BLaER1 treated with 17β-estradiol and CSF1 and Interleukin-3, amounts not matched to agents 10 nM and 100 nM (cell line): ENCODE data around the gene HSPB7.
"Not testable (repeated sequence)": the region's sequence is repeated elsewhere in the genome, so short reads cannot be mapped to it uniquely, and the experiment has no call there.

Experiments
- H3K27ac ChIP-seq, 11 experiments: shearing (Covaris generic); formaldehyde crosslinking; 2 replicates each; pipeline ENCODE4 v1.8.1; 2022
- H3K27me3 ChIP-seq, 11 experiments: shearing (Covaris generic); formaldehyde crosslinking; 2 replicates each; pipeline ENCODE4 v1.8.1; 2022
- H3K36me3 ChIP-seq, 11 experiments: shearing (Covaris generic); formaldehyde crosslinking; 2 replicates each; pipeline ENCODE4 v1.8.1; 2022
- H3K4me1 ChIP-seq, 10 experiments: shearing (Covaris generic); formaldehyde crosslinking; 2 replicates each; pipeline ENCODE4 v1.8.1; 2022
- H3K4me2 ChIP-seq, 11 experiments: shearing (Covaris generic); formaldehyde crosslinking; 2 replicates each; pipeline ENCODE4 v1.8.1; 2022
- H3K4me3 ChIP-seq, 10 experiments: shearing (Covaris generic); formaldehyde crosslinking; 2 replicates each; pipeline ENCODE4 v1.8.1; 2022
- H3K9ac ChIP-seq, 11 experiments: shearing (Covaris generic); formaldehyde crosslinking; 2 replicates each; pipeline ENCODE4 v1.8.1; 2022
- H3K9me3 ChIP-seq, 11 experiments: shearing (Covaris generic); formaldehyde crosslinking; replicated peaks in 1 of 11; 2 replicates each; pipeline ENCODE4 v1.8.1; 2022
- H4K20me1 ChIP-seq, 11 experiments: shearing (Covaris generic); formaldehyde crosslinking; 2 replicates each; pipeline ENCODE4 v1.8.1; 2022
- Cebpa-rat ChIP-seq, 11 experiments: shearing (Covaris generic); IDR thresholded peaks; 2 replicates each; pipeline ENCODE4 v1.8.1; 2022

Gene HSPB7

GRCh38 chr1:15981679-15982078 is 36.2 kb downstream of the HSPB7 start:
- no peaks in the 10 kb centered on the region for H3K27me3 ChIP-seq
- peaks cover 11 to 46% (median 30%) of the 10 kb centered on the region in 11 experiments for H3K9me3 ChIP-seq
- H3K4me1 ChIP-seq: peaks cover 0 to 37% (median 18%) of the 10 kb centered on the region in 10 experiments; a peak in 15 of 20 replicates
- H3K9ac ChIP-seq: no peak overlapping the region
- H3K4me2 ChIP-seq: no peak overlapping the region
- H3K36me3 ChIP-seq: no peaks in the 10 kb centered on the region
- no peaks in the 10 kb centered on the region for H4K20me1 ChIP-seq
- TF ChIP-seq Cebpa-rat (IDR thresholded peaks at IDR 0.05): no peak
- no peak overlapping the region for H3K4me3 ChIP-seq
- H3K27ac ChIP-seq: no peak overlapping the region

DNA sequence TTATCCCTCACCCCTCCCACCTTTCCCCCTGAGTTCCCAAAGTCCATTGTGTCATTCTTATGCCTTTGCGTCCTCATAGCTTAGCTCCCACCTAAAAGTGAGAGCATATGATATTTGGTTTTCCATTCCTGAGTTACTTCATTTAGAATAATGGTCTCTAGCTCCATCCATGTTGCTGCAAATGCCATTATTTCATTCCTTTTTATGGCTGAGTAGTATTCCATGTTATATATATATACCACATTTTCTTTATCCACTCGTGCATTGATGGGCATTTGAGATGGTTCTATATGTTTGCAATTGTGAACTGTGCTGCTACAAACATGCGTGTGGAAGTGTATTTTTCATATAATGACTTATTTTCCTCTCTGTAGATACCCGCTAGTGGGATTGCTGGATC is 39.9 kb downstream of the HSPB7 start:
- peaks cover 0 to 21% (median 7%) of the 10 kb centered on the region in 11 experiments; a peak in 8 of 22 replicates for H4K20me1 ChIP-seq
- not testable (repeated sequence) for H3K27me3 ChIP-seq, H3K9ac ChIP-seq, H3K4me3 ChIP-seq, H3K27ac ChIP-seq, H3K4me2 ChIP-seq
- H3K36me3 ChIP-seq: peaks cover 5 to 12% (median 10%) of the 10 kb centered on the region in 11 experiments
- H3K4me1 ChIP-seq: peaks cover 22 to 34% (median 26%) of the 10 kb centered on the region in 10 experiments
- peaks cover 10 to 45% (median 31%) of the 10 kb centered on the region in 11 experiments for H3K9me3 ChIP-seq

DNA sequence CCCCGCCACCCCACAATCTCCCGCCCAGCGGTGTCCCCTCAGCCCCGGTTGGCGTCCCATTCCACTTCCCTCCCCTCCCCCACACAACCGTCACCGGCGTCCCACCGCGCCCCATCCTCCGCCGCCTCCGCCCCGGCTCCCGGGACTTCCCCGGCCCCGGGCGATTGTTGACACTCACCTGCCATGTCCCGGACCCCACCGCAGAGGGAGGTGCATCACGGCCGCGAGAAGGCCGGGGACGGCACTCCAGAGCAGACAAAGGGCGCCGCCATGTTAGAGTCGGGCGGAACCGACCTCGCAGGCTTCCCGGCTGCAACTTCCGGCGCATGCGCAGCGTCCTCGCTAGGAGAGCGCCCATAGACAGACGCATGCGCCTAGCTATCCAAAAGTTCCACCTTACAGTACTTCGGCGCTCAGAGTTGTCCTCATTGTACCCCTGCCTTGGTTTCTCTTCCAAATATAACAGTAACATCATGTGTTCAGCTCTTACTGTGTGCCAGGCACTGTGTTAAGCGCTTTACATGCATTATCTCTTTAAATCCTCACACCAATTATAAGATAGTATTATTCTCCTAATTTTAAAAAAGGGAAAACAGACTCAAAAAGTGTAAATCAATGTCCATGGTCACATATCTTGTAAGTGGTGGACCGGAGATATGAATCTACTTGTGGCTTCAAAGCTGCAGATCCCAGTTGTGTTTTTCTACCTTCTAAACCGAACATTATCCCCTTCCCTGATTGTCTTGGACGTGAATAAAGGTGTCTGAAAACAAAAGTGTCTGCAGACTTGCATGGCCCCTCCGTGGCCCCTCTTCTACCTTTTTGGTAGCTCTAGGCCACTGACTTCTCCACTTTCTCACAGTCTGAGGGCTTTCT is 41.8 kb downstream of the HSPB7 start, which contains the start of gene ZBTB17:
Gene ZBTB17 (minus strand): TSS at position 297 of the 876 bp plus-strand sequence. CDS start 27,606 bp downstream, outside the sequence.
- Histone ChIP-seq H3K36me3 (peaks cover 20 to 29% (median 25%) of the 10 kb centered on the region in 11 experiments), H3K9ac (peak within 1 kb of the TSS; percentile 77 to 96 (median 89)), H4K20me1 (peaks cover 0 to 22% (median 10%) of the 10 kb centered on the region in 11 experiments; a peak in 9 of 22 replicates), H3K4me2 (peak within 1 kb of the TSS; percentile 85 to 97 (median 95)), H3K27me3 (no peaks in the 10 kb centered on the region), H3K4me3 (peak within 1 kb of the TSS; percentile 59 to 87 (median 74)), H3K9me3 (peaks cover 0 to 32% (median 20%) of the 10 kb centered on the region in 11 experiments; a peak in 17 of 22 replicates), H3K4me1 (peaks cover 29 to 43% (median 35%) of the 10 kb centered on the region in 10 experiments), H3K27ac (peak within 1 kb of the TSS; percentile 80 to 95 (median 90))
- TF ChIP-seq Cebpa-rat (IDR thresholded peaks at IDR 0.05): no peak

GRCh38 chr1:15975358-15975804 is 42.5 kb downstream of the HSPB7 start:
- peaks cover 26 to 36% (median 32%) of the 10 kb centered on the region in 11 experiments for H3K36me3 ChIP-seq
- H3K27me3 ChIP-seq: no peaks in the 10 kb centered on the region
- H3K9me3 ChIP-seq: peaks cover 0 to 35% (median 24%) of the 10 kb centered on the region in 11 experiments; a peak in 19 of 22 replicates
- H3K4me1 ChIP-seq: peaks cover 29 to 49% (median 35%) of the 10 kb centered on the region in 10 experiments
- TF ChIP-seq Cebpa-rat (IDR thresholded peaks at IDR 0.05): no peak
- H3K9ac ChIP-seq: peak overlapping the region; percentile 77 to 96 (median 89)
- peaks cover 0 to 22% (median 10%) of the 10 kb centered on the region in 11 experiments; a peak in 9 of 22 replicates for H4K20me1 ChIP-seq
- peak overlapping the region; percentile 80 to 95 (median 90) for H3K27ac ChIP-seq
- H3K4me2 ChIP-seq: peak overlapping the region; percentile 85 to 97 (median 95)
- peak overlapping the region; percentile 59 to 87 (median 74) for H3K4me3 ChIP-seq

DNA sequence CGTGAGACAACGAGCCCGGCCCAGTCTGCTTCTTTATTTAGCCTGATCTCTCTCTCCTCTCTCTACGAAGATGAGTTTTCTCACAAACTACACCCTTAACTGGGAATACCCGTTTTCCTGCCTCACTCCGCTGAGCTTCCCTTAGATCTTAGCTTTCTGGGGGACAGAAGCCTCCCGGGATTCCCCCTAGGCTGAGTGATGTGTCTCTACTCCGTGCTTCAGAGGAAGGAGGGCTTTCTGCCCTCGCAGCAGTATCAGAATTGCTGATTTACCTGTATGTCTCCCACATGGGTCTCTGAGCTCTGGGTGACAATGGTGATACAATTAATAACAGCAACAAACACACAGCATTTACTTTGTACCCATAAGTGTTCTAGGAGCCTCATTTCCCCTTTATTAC is 43.0 kb downstream of the HSPB7 start:
- Histone ChIP-seq H3K4me3 (peak overlapping the region; percentile 59 to 87 (median 74)), H4K20me1 (peaks cover 0 to 22% (median 10%) of the 10 kb centered on the region in 11 experiments; a peak in 9 of 22 replicates), H3K27ac (peak overlapping the region; percentile 80 to 95 (median 90)), H3K4me2 (peak overlapping the region; percentile 85 to 97 (median 95)), H3K9ac (peak overlapping the region; percentile 77 to 96 (median 89)), H3K4me1 (peaks cover 29 to 55% (median 35%) of the 10 kb centered on the region in 10 experiments), H3K27me3 (no peaks in the 10 kb centered on the region), H3K36me3 (peaks cover 31 to 41% (median 37%) of the 10 kb centered on the region in 11 experiments), H3K9me3 (peaks cover under 1 to 39% (median 29%) of the 10 kb centered on the region in 11 experiments; a peak in 20 of 22 replicates)
- no peak for TF ChIP-seq Cebpa-rat (IDR thresholded peaks at IDR 0.05)

DNA sequence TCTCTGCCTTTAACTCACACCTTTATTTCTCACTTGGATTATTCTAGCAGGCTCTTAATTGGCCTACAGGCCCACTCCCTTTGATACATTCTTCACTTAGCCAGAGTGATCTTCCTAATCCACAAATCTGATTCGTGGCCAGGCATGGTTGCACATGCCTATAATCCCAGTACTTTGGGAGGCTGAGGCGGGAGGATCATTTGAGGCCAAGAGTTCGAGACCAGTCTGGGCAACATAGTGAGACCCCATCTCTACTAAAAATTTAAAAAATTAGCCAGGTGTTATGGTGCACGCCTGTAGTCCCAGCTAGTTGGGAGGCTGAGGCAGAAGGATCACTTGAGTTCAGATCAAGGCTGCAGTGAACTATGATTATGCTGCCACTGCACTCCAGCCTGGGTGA is 44.1 kb downstream of the HSPB7 start:
- no peaks in the 10 kb centered on the region for H3K27me3 ChIP-seq
- peak overlapping the region in 7 of 10 experiments; percentile 59 to 78 (median 71); a peak in 7 of 20 replicates for H3K4me3 ChIP-seq
- H3K9ac ChIP-seq: peak overlapping the region; percentile 77 to 96 (median 89); a peak in 17 of 22 replicates
- H3K36me3 ChIP-seq: peaks cover 42 to 52% (median 48%) of the 10 kb centered on the region in 11 experiments
- H3K27ac ChIP-seq: peak overlapping the region in 10 of 11 experiments; percentile 80 to 95 (median 90); a peak in 20 of 22 replicates
- peaks cover 0 to 22% (median 10%) of the 10 kb centered on the region in 11 experiments; a peak in 9 of 22 replicates for H4K20me1 ChIP-seq
- peaks cover 9 to 49% (median 40%) of the 10 kb centered on the region in 11 experiments; a peak in 21 of 22 replicates for H3K9me3 ChIP-seq
- peaks cover 30 to 66% (median 37%) of the 10 kb centered on the region in 10 experiments for H3K4me1 ChIP-seq
- H3K4me2 ChIP-seq: peak overlapping the region; percentile 85 to 97 (median 95)
- TF ChIP-seq Cebpa-rat (IDR thresholded peaks at IDR 0.05): no peak

DNA sequence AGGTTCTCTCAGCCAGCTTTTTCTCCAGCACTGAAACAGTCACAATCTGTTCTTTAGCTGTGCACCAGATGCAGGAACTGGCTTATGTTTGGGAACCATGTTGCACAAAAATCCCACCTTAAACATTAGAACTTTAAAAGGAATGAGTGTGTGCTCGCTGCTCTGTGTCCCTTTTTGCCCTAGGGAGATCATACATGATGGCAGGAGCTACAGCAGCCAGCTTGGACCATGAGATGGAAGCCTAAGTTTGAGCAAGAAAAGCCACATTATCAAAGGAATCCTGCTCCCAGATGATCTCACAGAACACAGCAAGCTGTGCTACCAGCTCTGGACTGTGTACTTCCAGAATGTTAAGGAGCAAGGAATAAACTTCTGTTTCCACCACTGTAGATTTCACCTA is 45.4 kb downstream of the HSPB7 start:
- Histone ChIP-seq H3K27me3 (no peaks in the 10 kb centered on the region), H3K9ac (peak overlapping the region in 1 of 11 experiments; percentile 43; a peak in 1 of 22 replicates), H3K4me3 (no peak overlapping the region), H3K27ac (peak overlapping the region in 2 of 11 experiments; percentile 21 to 24; a peak in 2 of 22 replicates), H3K9me3 (peaks cover 9 to 44% (median 35%) of the 10 kb centered on the region in 11 experiments; a peak in 21 of 22 replicates), H3K4me1 (peaks cover 44 to 79% (median 51%) of the 10 kb centered on the region in 10 experiments), H3K4me2 (peak overlapping the region in 3 of 11 experiments; percentile 3 to 95 (median 92); a peak in 6 of 22 replicates), H3K36me3 (peaks cover 48 to 65% (median 60%) of the 10 kb centered on the region in 11 experiments), H4K20me1 (peaks cover 0 to 22% (median 10%) of the 10 kb centered on the region in 11 experiments; a peak in 9 of 22 replicates)
- TF ChIP-seq Cebpa-rat (IDR thresholded peaks at IDR 0.05): no peak

DNA sequence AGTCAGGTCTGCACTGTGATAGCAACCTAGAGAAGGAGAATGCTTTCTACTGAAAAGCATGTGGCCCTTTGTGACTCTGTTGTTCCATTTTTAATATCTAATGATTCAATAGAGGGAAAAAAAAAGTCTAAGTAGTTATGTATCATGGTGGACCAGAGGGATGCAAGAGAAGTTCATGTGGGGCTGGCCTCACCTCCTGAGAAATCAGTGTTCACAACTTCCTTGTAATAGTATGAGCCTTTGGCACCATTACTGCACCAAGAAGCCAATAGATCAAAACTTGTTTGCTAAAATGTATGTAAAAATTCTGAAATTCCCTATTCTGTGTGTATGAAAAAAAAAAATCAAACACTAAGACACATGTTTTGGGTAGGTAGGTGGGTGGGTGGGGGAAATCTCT is 46.9 kb downstream of the HSPB7 start:
- Histone ChIP-seq H3K4me1 (peaks cover 56 to 86% (median 61%) of the 10 kb centered on the region in 10 experiments), H3K9ac (no peak overlapping the region), H3K36me3 (peaks cover 48 to 72% (median 66%) of the 10 kb centered on the region in 11 experiments), H3K4me3 (no peak overlapping the region), H3K9me3 (peaks cover 9 to 36% (median 27%) of the 10 kb centered on the region in 11 experiments; a peak in 21 of 22 replicates), H3K27me3 (no peaks in the 10 kb centered on the region), H4K20me1 (peaks cover 0 to 22% (median 10%) of the 10 kb centered on the region in 11 experiments; a peak in 9 of 22 replicates), H3K4me2 (peak overlapping the region in 1 of 11 experiments; percentile 5; a peak in 1 of 22 replicates), H3K27ac (no peak overlapping the region)
- no peak for TF ChIP-seq Cebpa-rat (IDR thresholded peaks at IDR 0.05)
